ENCODE results near the gene NEURL1B. TPM values are rescaled to one million over a fixed set of nuclear protein-coding genes. Genes with fewer than 3 reads are reported as not detected.

Gene NEURL1B
- total RNA-seq, 1 donor from 2014 or later: 1.5 TPM

GRCh38 chr5:172683645-172684471 is 42.8 kb downstream of the NEURL1B start:
- Mint-ChIP-seq H3K4me3 (ENCODE audit: unreplicated experiment) (peak overlapping the region; percentile 32), H3K27me3 (ENCODE audit: unreplicated experiment) (no peaks in the 10 kb centered on the region), H3K9me3 (ENCODE audit: unreplicated experiment) (no peaks in the 10 kb centered on the region), H3K36me3 (ENCODE audit: unreplicated experiment) (no peaks in the 10 kb centered on the region), H3K4me1 (ENCODE audit: unreplicated experiment) (no peaks in the 10 kb centered on the region), H3K27ac (ENCODE audit: unreplicated experiment) (no peak overlapping the region)
- DNase-seq (ENCODE audit: extremely low spot score, unreplicated experiment): no peak
- TF ChIP-seq CTCF (IDR thresholded peaks at IDR 0.05): no peak

GRCh38 chr5:172685091-172685490 is 44.0 kb downstream of the NEURL1B start:
- no peak overlapping the region for H3K27ac Mint-ChIP-seq (ENCODE audit: unreplicated experiment)
- no peaks in the 10 kb centered on the region for H3K4me1 Mint-ChIP-seq (ENCODE audit: unreplicated experiment)
- no peaks in the 10 kb centered on the region for H3K27me3 Mint-ChIP-seq (ENCODE audit: unreplicated experiment)
- H3K36me3 Mint-ChIP-seq (ENCODE audit: unreplicated experiment): no peaks in the 10 kb centered on the region
- TF ChIP-seq CTCF (IDR thresholded peaks at IDR 0.05): no peak
- DNase-seq (ENCODE audit: extremely low spot score, unreplicated experiment): no peak
- no peaks in the 10 kb centered on the region for H3K9me3 Mint-ChIP-seq (ENCODE audit: unreplicated experiment)
- H3K4me3 Mint-ChIP-seq (ENCODE audit: unreplicated experiment): no peak overlapping the region

GRCh38 chr5:172686111-172686510 is 45.0 kb downstream of the NEURL1B start:
- Mint-ChIP-seq H3K9me3 (ENCODE audit: unreplicated experiment) (no peaks in the 10 kb centered on the region), H3K4me3 (ENCODE audit: unreplicated experiment) (no peak overlapping the region), H3K27ac (ENCODE audit: unreplicated experiment) (no peak overlapping the region), H3K4me1 (ENCODE audit: unreplicated experiment) (no peaks in the 10 kb centered on the region), H3K36me3 (ENCODE audit: unreplicated experiment) (no peaks in the 10 kb centered on the region), H3K27me3 (ENCODE audit: unreplicated experiment) (no peaks in the 10 kb centered on the region)
- no peak for DNase-seq (ENCODE audit: extremely low spot score, unreplicated experiment)
- TF ChIP-seq CTCF (IDR thresholded peaks at IDR 0.05): no peak

GRCh38 chr5:172686539-172687390 is 45.7 kb downstream of the NEURL1B start:
- no peaks in the 10 kb centered on the region for H3K27me3 Mint-ChIP-seq (ENCODE audit: unreplicated experiment)
- H3K36me3 Mint-ChIP-seq (ENCODE audit: unreplicated experiment): no peaks in the 10 kb centered on the region
- H3K9me3 Mint-ChIP-seq (ENCODE audit: unreplicated experiment): no peaks in the 10 kb centered on the region
- no peak for DNase-seq (ENCODE audit: extremely low spot score, unreplicated experiment)
- TF ChIP-seq CTCF (IDR thresholded peaks at IDR 0.05): no peak
- no peaks in the 10 kb centered on the region for H3K4me1 Mint-ChIP-seq (ENCODE audit: unreplicated experiment)
- H3K27ac Mint-ChIP-seq (ENCODE audit: unreplicated experiment): no peak overlapping the region
- no peak overlapping the region for H3K4me3 Mint-ChIP-seq (ENCODE audit: unreplicated experiment)

GRCh38 chr5:172687940-172688339 is 46.9 kb downstream of the NEURL1B start:
- Mint-ChIP-seq H3K27me3 (ENCODE audit: unreplicated experiment) (no peaks in the 10 kb centered on the region), H3K9me3 (ENCODE audit: unreplicated experiment) (no peaks in the 10 kb centered on the region), H3K36me3 (ENCODE audit: unreplicated experiment) (no peaks in the 10 kb centered on the region), H3K27ac (ENCODE audit: unreplicated experiment) (no peak overlapping the region), H3K4me3 (ENCODE audit: unreplicated experiment) (no peak overlapping the region), H3K4me1 (ENCODE audit: unreplicated experiment) (no peaks in the 10 kb centered on the region)
- TF ChIP-seq CTCF (IDR thresholded peaks at IDR 0.05): no peak
- no peak for DNase-seq (ENCODE audit: extremely low spot score, unreplicated experiment)

Data from osteocyte (in vitro differentiated cells).